HepG2 (cell line): Measurements from ENCODE around the gene RHBDL1. TPM values are rescaled to one million over a fixed set of nuclear protein-coding genes. Genes with fewer than 3 reads are reported as not detected.

Experiments used
- FOXA1 ChIP-seq, 2 experiments: fragments of 450-650 bp in 1 of 2; sonication (generic) in 1 of 2; formaldehyde crosslinking in 1 of 2; IDR thresholded peaks; 2 replicates each; pipeline versions ENCODE4 v1.4.0 to v1.6.1; 2016 to 2020; ENCODE audit warnings: missing genetic modification reagents in 1 of 2
- KDM2A ChIP-seq: sonication (generic); formaldehyde crosslinking; IDR thresholded peaks from 2 replicates; pipeline ENCODE4 v1.4.0; 2020; ENCODE audit warnings: low read depth, missing genetic modification reagents, borderline replicate concordance
- NR2C2 ChIP-seq: sonication (generic); formaldehyde crosslinking; IDR thresholded peaks from 2 replicates; pipeline ENCODE4 v1.4.0; 2020; ENCODE audit warnings: missing genetic modification reagents, mild to moderate bottlenecking, moderate library complexity, borderline replicate concordance
- PITX1 ChIP-seq: sonication (generic); formaldehyde crosslinking; IDR thresholded peaks from 2 replicates; pipeline ENCODE4 v1.5.1; 2020; ENCODE audit warnings: mild to moderate bottlenecking, missing genetic modification reagents
- TCF12 ChIP-seq, 2 experiments: fragments of 450-650 bp in 1 of 2; sonication (generic) in 1 of 2; formaldehyde crosslinking in 1 of 2; IDR thresholded peaks; 2 replicates each; pipeline versions ENCODE4 v1.6.1 to v1.8.0; 2017 to 2022; ENCODE audit warnings: antibody characterized with exemption in 1 of 2, mild to moderate bottlenecking in 1 of 2, missing genetic modification reagents in 1 of 2, moderate library complexity in 1 of 2
- ZBTB38 ChIP-seq: sonication (generic); formaldehyde crosslinking; IDR thresholded peaks from 2 replicates; pipeline ENCODE4 v1.5.1; 2020; ENCODE audit warnings: mild to moderate bottlenecking, missing genetic modification reagents
- ZFP37 ChIP-seq: sonication (generic); formaldehyde crosslinking; IDR thresholded peaks from 2 replicates; pipeline ENCODE4 v1.4.0; 2020; ENCODE audit warnings: missing genetic modification reagents, borderline replicate concordance
- ZNF274 ChIP-seq: sonication (generic); formaldehyde crosslinking; IDR thresholded peaks from 2 replicates; pipeline ENCODE4 v1.5.1; 2020; ENCODE audit warnings: mild to moderate bottlenecking, missing genetic modification reagents
- polyA plus RNA-seq, 8 experiments: library from polyadenylated mRNA; depleted of rRNA in 3 of 8; stranded (reverse) in 7 of 8; unstranded in 1 of 8; fragments of >200 nt; fragmentation: Illumina TruSeq in 4 of 8; extraction: Trizol in 4 of 8; gene quantifications; 2 replicates each; pipeline versions ENCODE4 v1.2.1 to v1.2.3, GENCODE V29; 2011 to 2016; ENCODE audit warnings: low read depth in 4 of 8, missing spikeins in 1 of 8, mixed read lengths in 1 of 8; ENCODE audit not compliant: insufficient read depth in 1 of 8
- total RNA-seq, 5 experiments: library from RNA; depleted of rRNA; stranded (reverse); fragments of >200 nt; fragmentation: Illumina TruSeq; extraction: Trizol; gene quantifications; 2 replicates each; pipeline ENCODE4 v1.2.3, GENCODE V29; 2016; ENCODE audit warnings: low read depth in 1 of 5
- TF ChIP-seq, protein P1 (sequence below), 2 experiments: fragments of 450-650 bp in 1 of 2; sonication (generic) in 1 of 2; formaldehyde crosslinking in 1 of 2; IDR thresholded peaks; 2 replicates each; pipeline versions ENCODE4 v1.6.1 to v1.8.0; 2016 to 2022; ENCODE audit warnings: antibody characterized with exemption in 1 of 2, mild to moderate bottlenecking in 1 of 2, missing genetic modification reagents in 1 of 2
- TF ChIP-seq, protein P2 (sequence below): sonication (generic); formaldehyde crosslinking; IDR thresholded peaks from 2 replicates; pipeline ENCODE4 v1.8.0; 2022; ENCODE audit warnings: mild to moderate bottlenecking, missing genetic modification reagents; ENCODE audit not compliant: insufficient replicate concordance
- TF ChIP-seq, protein P3 (sequence below): sonication (generic); formaldehyde crosslinking; IDR thresholded peaks from 2 replicates; pipeline ENCODE4 v1.4.0; 2020; ENCODE audit warnings: mild to moderate bottlenecking, missing genetic modification reagents
- TF ChIP-seq, protein P4 (sequence below): sonication (generic); formaldehyde crosslinking; IDR thresholded peaks from 2 replicates; pipeline ENCODE4 v1.4.0; 2020; ENCODE audit warnings: mild to moderate bottlenecking, missing genetic modification reagents
- TF ChIP-seq, protein P5 (sequence below): sonication (generic); formaldehyde crosslinking; IDR thresholded peaks from 2 replicates; pipeline ENCODE4 v1.5.0; 2020; ENCODE audit warnings: missing genetic modification reagents, mild to moderate bottlenecking, borderline replicate concordance

The RHBDL1 gene
- total and polyA plus RNA-seq, 2 of the 13 experiments (the other 11 are each of a cell fraction or from before 2014, with no cell fraction given): 1.8 to 3.8 TPM

DNA sequence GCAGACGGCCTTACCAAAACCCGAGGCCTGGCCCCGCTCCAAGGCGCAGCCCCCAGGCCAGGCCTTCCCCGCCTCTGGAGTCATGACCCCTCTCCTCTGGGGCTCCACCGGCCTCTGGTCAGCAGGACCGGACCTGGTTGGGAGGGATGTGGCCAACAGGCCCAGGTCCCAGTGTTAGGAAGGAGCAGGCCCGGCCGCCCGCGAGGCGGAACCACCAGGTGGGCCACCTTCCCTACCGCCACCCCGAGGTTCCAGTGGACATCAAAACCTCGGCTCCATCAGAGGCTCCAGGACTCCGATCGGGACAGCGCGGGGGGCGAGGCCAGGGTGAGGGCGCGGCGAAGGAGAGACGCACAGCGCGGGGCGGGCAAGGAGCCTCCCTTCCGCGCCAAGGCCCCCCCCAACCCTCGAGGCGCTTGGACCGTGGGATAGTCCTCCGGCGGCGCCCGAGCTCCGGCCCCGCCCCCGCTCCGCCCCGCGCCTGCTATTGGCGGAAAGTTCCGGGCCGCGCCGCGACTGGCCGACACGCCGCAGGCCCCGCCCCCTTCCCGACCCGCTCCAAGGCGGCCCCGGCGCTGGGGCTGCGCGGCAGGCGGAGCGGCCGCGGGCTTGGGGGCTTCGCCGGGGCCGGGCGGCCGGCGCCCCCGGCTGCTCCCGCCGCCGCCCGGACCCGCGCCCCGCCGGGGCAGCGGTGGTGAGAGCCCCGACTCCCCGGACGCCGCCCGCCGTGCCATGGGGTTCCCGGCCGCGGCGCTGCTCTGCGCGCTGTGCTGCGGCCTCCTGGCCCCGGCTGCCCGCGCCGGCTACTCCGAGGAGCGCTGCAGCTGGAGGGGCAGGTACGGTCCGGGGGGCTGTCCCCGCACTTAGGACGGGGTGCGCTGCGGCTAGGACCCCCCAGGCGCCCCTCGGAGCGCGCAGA, 39.3 kb downstream of the RHBDL1 start, which contains the start of gene METRN (continued):
- TF ChIP-seq, protein P1, sequence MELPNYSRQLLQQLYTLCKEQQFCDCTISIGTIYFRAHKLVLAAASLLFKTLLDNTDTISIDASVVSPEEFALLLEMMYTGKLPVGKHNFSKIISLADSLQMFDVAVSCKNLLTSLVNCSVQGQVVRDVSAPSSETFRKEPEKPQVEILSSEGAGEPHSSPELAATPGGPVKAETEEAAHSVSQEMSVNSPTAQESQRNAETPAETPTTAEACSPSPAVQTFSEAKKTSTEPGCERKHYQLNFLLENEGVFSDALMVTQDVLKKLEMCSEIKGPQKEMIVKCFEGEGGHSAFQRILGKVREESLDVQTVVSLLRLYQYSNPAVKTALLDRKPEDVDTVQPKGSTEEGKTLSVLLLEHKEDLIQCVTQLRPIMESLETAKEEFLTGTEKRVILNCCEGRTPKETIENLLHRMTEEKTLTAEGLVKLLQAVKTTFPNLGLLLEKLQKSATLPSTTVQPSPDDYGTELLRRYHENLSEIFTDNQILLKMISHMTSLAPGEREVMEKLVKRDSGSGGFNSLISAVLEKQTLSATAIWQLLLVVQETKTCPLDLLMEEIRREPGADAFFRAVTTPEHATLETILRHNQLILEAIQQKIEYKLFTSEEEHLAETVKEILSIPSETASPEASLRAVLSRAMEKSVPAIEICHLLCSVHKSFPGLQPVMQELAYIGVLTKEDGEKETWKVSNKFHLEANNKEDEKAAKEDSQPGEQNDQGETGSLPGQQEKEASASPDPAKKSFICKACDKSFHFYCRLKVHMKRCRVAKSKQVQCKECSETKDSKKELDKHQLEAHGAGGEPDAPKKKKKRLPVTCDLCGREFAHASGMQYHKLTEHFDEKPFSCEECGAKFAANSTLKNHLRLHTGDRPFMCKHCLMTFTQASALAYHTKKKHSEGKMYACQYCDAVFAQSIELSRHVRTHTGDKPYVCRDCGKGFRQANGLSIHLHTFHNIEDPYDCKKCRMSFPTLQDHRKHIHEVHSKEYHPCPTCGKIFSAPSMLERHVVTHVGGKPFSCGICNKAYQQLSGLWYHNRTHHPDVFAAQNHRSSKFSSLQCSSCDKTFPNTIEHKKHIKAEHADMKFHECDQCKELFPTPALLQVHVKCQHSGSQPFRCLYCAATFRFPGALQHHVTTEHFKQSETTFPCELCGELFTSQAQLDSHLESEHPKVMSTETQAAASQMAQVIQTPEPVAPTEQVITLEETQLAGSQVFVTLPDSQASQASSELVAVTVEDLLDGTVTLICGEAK (IDR thresholded peaks at IDR 0.05): no peak
- TF ChIP-seq, protein P1 (CRISPR knock-in tag; IDR thresholded peaks at IDR 0.05): no peak
- TF ChIP-seq, protein P2, sequence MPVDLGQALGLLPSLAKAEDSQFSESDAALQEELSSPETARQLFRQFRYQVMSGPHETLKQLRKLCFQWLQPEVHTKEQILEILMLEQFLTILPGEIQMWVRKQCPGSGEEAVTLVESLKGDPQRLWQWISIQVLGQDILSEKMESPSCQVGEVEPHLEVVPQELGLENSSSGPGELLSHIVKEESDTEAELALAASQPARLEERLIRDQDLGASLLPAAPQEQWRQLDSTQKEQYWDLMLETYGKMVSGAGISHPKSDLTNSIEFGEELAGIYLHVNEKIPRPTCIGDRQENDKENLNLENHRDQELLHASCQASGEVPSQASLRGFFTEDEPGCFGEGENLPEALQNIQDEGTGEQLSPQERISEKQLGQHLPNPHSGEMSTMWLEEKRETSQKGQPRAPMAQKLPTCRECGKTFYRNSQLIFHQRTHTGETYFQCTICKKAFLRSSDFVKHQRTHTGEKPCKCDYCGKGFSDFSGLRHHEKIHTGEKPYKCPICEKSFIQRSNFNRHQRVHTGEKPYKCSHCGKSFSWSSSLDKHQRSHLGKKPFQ (CRISPR knock-in tag): no peak
- TF ChIP-seq ZNF274 (CRISPR knock-in tag): 0 out of 2 replicates have a peak, but pooled peaks have one; percentile 61
- TF ChIP-seq ZFP37 (CRISPR knock-in tag): no peak
- TF ChIP-seq NR2C2: no peak
- peak; percentile 61; the same call in 1 of the 2 replicates for TF ChIP-seq KDM2A (CRISPR knock-in tag)
- peak; percentile 73; the same call in 1 of the 2 replicates for TF ChIP-seq ZBTB38 (CRISPR knock-in tag)
- TF ChIP-seq, protein P3, sequence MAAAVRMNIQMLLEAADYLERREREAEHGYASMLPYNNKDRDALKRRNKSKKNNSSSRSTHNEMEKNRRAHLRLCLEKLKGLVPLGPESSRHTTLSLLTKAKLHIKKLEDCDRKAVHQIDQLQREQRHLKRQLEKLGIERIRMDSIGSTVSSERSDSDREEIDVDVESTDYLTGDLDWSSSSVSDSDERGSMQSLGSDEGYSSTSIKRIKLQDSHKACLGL (CRISPR knock-in tag): peak; percentile 28; the same call in 1 of the 2 replicates
- TF ChIP-seq TCF12 (IDR thresholded peaks at IDR 0.05): no peak
- TF ChIP-seq TCF12 (CRISPR knock-in tag; IDR thresholded peaks at IDR 0.05): peak; percentile 22; the same call in 1 of the 2 replicates
- TF ChIP-seq, protein P4, sequence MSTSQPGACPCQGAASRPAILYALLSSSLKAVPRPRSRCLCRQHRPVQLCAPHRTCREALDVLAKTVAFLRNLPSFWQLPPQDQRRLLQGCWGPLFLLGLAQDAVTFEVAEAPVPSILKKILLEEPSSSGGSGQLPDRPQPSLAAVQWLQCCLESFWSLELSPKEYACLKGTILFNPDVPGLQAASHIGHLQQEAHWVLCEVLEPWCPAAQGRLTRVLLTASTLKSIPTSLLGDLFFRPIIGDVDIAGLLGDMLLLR (CRISPR knock-in tag): no peak
- TF ChIP-seq PITX1 (CRISPR knock-in tag): peak; percentile 48; the same call in 1 of the 2 replicates
- TF ChIP-seq FOXA1 (IDR thresholded peaks at IDR 0.05): no peak
- no peak for TF ChIP-seq FOXA1 (CRISPR knock-in tag; IDR thresholded peaks at IDR 0.05)
- TF ChIP-seq, protein P5, sequence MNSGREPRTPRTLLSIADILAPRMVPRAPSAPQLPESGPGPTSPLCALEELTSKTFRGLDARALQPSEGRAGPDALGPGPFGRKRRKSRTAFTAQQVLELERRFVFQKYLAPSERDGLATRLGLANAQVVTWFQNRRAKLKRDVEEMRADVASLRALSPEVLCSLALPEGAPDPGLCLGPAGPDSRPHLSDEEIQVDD (CRISPR knock-in tag): no peak
